ENCODE data around the gene MAD1L1. TPM values are rescaled to one million over a fixed set of nuclear protein-coding genes. Genes with fewer than 3 reads are reported as not detected.
A peak's percentile ranks its signal among the peaks of the same experiment; 100 is the strongest.

Gene MAD1L1
- total RNA-seq, 2 donors from 2014 or later: 39.5 to 79.4 TPM

DNA sequence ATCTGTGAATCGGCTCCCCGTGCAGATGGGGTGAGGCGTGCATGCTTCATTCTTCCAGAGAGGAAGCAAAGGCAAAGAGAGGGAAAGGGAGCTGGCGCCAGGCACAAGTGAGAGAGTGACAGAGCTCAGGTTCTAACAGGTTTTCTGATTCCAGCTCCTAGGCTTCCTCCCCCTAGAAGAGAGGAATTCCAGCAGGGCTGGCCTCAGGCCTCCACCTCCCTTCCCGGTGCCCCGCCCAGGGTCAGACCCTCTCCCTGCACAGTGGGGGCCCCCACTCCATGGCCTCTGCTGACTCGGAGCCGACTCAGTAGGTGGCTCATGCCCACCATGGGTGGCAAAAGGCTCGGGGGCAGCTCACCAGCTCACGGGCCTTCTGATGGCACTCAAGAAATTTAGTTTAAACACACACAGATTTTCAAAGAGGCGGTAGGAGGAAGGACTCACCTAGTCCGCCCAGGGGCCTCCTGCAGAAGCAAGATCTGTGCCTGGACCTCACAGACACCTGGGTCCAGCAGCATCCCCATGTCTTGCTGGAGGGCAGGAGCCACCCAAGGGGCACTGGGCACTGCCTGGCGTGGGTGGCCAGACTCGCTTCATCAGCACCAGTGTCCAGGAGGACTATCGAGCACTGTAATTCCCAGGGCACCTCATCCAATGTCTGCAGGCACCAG lies 183.5 kb downstream of the MAD1L1 start:
- H3K27ac Mint-ChIP-seq: no peak overlapping the region
- no peak overlapping the region for H3K4me3 Mint-ChIP-seq

GRCh38 chr7:2048531-2048930 lies 184.2 kb downstream of the MAD1L1 start:
- no peaks in the 10 kb centered on the region for H3K9me3 Mint-ChIP-seq
- H3K27me3 Mint-ChIP-seq: peaks cover 0 to 15% of the 10 kb centered on the region in 2 donors
- peaks cover 19 to 31% of the 10 kb centered on the region in 2 donors for H3K4me1 Mint-ChIP-seq (ENCODE audit: low read depth in 2 of 2)
- no peak overlapping the region for H3K27ac Mint-ChIP-seq
- H3K4me3 Mint-ChIP-seq: no peak overlapping the region
- ATAC-seq (no peak), DNase-seq (ENCODE audit: low spot score) (no peak)
- H3K36me3 Mint-ChIP-seq: no peaks in the 10 kb centered on the region

More for the DNA sequence above, 183.5 kb downstream of the MAD1L1 start:
- DNase-seq (ENCODE audit: low spot score): no peak
- H3K36me3 Mint-ChIP-seq: no peaks in the 10 kb centered on the region
- H3K4me1 Mint-ChIP-seq (ENCODE audit: low read depth in 2 of 2): peaks cover 19 to 25% of the 10 kb centered on the region in 2 donors
- H3K27me3 Mint-ChIP-seq: peaks cover 0 to 12% of the 10 kb centered on the region in 2 donors
- H3K9me3 Mint-ChIP-seq: no peaks in the 10 kb centered on the region
- ATAC-seq: no peak

DNA sequence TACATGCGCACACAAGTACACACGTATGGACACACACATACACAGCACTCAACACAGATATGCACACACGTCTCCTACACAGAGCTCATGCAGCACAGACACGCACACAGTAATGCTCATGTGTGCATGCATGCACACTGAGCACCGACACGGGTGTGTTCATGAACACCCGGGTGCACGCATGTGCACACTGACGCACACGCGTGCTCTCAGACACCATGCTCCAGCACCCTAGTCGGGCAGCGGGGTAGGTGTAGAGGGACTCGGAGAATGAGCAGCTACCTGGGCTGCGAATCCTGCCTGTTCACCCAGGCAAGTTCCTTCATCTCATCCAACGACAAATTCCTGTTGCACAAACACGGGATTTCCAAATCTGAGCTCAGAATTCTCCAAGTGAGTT lies 184.7 kb downstream of the MAD1L1 start:
- no peak for DNase-seq (ENCODE audit: low spot score)
- H3K4me3 Mint-ChIP-seq: no peak overlapping the region

DNA sequence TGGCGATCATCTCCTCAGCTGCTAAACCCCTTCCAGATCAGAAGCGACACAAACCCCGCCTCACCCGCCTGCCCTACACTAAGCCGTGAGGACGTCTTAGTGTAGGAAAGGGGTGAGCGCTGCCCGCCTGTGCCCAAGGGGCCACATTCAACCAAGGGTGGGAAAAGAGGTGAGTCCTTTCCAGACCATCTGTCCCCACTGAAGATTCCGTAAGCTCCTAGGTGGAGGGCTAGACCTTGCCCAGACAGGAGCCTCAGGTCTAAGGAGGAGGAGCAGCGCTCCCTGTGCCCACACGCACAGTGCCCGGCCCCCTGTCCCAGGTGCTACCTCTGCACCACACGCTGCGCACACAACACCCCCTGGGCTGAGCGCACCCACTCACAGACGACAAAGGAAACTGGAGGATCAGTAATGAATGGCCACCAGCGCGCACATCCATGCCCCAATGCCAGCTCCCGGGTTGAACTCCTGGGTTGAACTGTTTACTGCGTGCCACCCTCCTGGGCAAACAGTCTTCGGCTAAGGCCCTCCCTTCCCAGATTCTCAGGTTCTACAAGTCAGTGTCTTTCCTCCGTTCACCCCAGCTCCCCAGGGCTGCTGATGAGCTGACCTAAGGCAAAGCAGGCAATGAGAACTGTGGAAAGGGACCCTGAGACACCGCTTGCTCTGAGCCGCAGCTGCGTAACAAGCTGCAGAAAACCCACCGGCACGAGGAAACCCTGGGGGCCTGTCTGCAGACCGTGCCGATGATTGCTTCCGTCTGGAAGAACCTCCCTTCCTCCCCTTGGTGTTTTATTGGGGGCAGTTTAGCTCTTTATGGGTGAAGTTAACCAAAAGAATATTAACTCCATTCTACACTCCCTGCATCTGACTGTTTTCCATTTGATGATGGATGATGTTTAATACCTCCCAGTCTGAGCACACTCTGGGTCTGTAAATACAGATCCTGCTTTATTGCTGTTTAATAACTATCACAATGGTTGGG lies 185.9 kb downstream of the MAD1L1 start:
- no peaks in the 10 kb centered on the region for H3K9me3 Mint-ChIP-seq

More for the DNA sequence above, 184.7 kb downstream of the MAD1L1 start:
- H3K27ac Mint-ChIP-seq: no peak overlapping the region
- H3K9me3 Mint-ChIP-seq: no peaks in the 10 kb centered on the region
- peaks cover 19 to 34% of the 10 kb centered on the region in 2 donors for H3K4me1 Mint-ChIP-seq (ENCODE audit: low read depth in 2 of 2)
- ATAC-seq: no peak
- H3K27me3 Mint-ChIP-seq: peaks cover 0 to 17% of the 10 kb centered on the region in 2 donors
- H3K36me3 Mint-ChIP-seq: no peaks in the 10 kb centered on the region

DNA sequence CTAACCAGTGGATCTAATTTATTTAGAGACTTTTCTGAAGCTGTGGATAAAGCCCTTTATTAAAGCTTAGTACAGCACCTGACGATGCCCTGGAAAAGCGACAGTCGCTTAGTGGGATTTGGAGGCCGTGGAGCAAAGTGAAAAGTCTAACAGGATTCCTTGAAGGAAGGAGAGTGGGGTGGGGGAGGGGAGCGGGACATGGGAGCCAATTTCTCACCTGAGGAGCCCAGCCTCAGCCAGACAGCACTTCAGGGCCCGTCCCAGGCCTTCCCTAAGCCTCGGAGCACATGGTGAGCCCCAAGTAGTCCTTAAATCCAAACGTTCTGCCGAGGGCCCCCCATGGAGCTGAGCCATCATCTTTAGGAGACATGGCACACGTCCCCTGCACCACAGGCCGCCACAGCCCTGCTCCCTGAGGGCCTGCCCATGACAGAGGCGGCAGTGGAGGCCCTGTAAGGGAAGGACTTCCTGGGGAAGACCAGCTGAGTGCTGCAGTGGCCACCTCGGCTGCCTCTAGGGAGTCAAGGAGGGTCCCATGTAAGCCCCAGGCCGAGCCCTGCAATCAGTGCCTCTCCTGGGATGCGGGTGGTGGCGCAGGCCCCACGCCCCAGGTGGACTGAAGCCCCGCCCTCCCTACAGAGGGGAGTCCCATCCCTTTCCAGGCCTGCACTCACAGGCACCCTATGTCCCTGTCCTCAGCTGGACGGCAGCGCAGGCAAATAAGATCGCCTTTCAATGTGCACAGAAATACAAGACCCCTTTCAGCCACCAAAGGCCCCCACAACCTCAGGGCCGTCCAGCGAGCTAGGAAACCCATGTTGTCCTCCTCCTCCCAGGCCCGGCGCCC lies 187.0 kb downstream of the MAD1L1 start:
- Mint-ChIP-seq H3K36me3 (no peaks in the 10 kb centered on the region), H3K4me1 (ENCODE audit: low read depth in 2 of 2) (peaks cover 29 to 48% of the 10 kb centered on the region in 2 donors), H3K4me3 (no peak overlapping the region), H3K9me3 (no peaks in the 10 kb centered on the region), H3K27me3 (peaks cover 15 to 25% of the 10 kb centered on the region in 2 donors), H3K27ac (no peak overlapping the region)
- DNase-seq (ENCODE audit: low spot score): peak; percentile 49
- ATAC-seq: no peak

More for the DNA sequence above, 185.9 kb downstream of the MAD1L1 start:
- peaks cover 21 to 38% of the 10 kb centered on the region in 2 donors for H3K4me1 Mint-ChIP-seq (ENCODE audit: low read depth in 2 of 2)
- DNase-seq (ENCODE audit: low spot score): peak; percentile 31
- no peak for ATAC-seq
- no peak overlapping the region for H3K27ac Mint-ChIP-seq
- H3K36me3 Mint-ChIP-seq: no peaks in the 10 kb centered on the region
- H3K27me3 Mint-ChIP-seq: peaks cover 4 to 18% of the 10 kb centered on the region in 2 donors
- H3K4me3 Mint-ChIP-seq: no peak overlapping the region

DNA sequence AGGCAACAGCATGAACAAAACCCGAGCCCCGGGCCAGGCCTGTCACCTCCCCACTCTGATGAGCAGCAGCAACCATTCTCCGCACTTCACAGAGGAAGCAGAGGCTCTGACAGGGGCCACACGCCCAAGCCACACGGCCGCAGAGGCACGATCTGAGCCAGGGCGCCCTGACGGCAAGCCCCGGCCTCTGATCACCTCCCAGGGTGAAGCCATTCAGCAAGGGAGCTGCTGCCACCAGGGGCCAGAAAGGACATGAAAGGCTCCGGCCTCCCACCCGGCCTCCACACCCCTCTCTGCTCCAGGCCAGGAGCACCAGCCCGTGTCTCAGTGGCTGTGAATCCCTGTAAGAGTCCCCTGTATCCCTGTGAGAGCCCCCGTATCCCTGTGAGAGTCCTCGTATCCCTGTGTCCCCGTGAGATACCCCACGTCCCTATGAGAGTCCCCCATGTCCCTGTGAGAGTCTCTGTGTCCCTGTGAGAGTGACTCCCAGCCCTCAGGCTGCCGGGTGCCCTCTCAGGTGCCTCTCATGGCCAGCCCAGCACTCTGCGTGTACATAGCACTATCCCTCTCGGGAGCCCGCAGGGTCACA lies 187.8 kb downstream of the MAD1L1 start:
- Mint-ChIP-seq H3K36me3 (no peaks in the 10 kb centered on the region), H3K9me3 (no peaks in the 10 kb centered on the region), H3K4me3 (no peak overlapping the region), H3K27ac (no peak overlapping the region), H3K4me1 (ENCODE audit: low read depth in 2 of 2) (peaks cover 32 to 47% of the 10 kb centered on the region in 2 donors), H3K27me3 (peaks cover 20 to 32% of the 10 kb centered on the region in 2 donors)
- DNase-seq (ENCODE audit: low spot score): peak; percentile 40
- ATAC-seq: peak in 1 of 2 donors; percentile 57

GRCh38 chr7:2044311-2044882 lies 188.3 kb downstream of the MAD1L1 start:
- ATAC-seq: no peak
- no peaks in the 10 kb centered on the region for H3K9me3 Mint-ChIP-seq
- H3K27me3 Mint-ChIP-seq: peaks cover 26 to 38% of the 10 kb centered on the region in 2 donors
- H3K27ac Mint-ChIP-seq: no peak overlapping the region
- H3K36me3 Mint-ChIP-seq: no peaks in the 10 kb centered on the region
- DNase-seq (ENCODE audit: low spot score): peak; percentile 37
- H3K4me1 Mint-ChIP-seq (ENCODE audit: low read depth in 2 of 2): peaks cover 38 to 47% of the 10 kb centered on the region in 2 donors
- no peak overlapping the region for H3K4me3 Mint-ChIP-seq

DNA sequence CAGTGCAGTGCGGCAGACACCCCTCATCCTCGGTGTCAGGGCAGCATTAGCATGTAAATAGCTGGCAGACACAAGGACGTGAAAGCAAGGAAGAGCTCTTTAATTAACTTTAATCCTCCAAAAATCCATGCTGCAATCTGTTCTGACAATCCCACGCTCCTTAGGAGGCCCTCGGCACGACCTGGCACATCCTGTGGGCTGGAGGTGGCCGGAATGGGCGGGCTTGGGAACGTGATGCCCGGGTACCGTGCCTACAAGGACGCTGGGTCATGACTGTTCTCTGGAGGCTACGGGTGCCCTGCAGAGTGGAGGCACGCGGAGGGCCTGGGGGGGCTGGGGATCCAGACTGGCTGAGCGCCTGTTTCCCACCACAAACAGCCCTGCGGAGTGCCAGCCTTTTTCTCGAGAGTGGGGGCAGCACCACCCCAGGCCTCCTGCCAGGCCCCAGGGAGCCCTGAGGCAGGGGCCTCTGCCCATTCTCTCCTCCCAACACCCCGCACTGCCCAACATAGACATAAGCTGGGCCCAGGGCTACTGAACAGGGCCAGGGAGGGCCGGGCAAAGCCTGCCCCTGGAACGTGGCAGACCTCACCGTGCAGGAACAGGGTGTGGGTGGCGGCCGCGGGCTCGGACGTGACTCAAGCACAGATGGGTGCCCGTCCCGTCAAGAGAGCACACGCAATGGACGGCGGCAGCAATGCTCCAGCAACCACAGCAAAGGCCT lies 189.3 kb downstream of the MAD1L1 start:
- DNase-seq (ENCODE audit: low spot score) (peak; percentile 56), ATAC-seq (no peak)
- Mint-ChIP-seq H3K27me3 (peaks cover 30 to 36% of the 10 kb centered on the region in 2 donors), H3K9me3 (no peaks in the 10 kb centered on the region), H3K36me3 (no peaks in the 10 kb centered on the region), H3K27ac (no peak overlapping the region), H3K4me1 (ENCODE audit: low read depth in 2 of 2) (peaks cover 35 to 50% of the 10 kb centered on the region in 2 donors), H3K4me3 (no peak overlapping the region)

GRCh38 chr7:2042650-2043049 lies 190.1 kb downstream of the MAD1L1 start:
- DNase-seq (ENCODE audit: low spot score) (peak; percentile 39), ATAC-seq (no peak)
- Mint-ChIP-seq H3K27ac (no peak overlapping the region), H3K4me1 (ENCODE audit: low read depth in 2 of 2) (peaks cover 37 to 52% of the 10 kb centered on the region in 2 donors), H3K4me3 (no peak overlapping the region), H3K9me3 (no peaks in the 10 kb centered on the region), H3K27me3 (peaks cover 30 to 37% of the 10 kb centered on the region in 2 donors), H3K36me3 (no peaks in the 10 kb centered on the region)

GRCh38 chr7:2041496-2042367 lies 191.0 kb downstream of the MAD1L1 start:
- peaks cover 30 to 42% of the 10 kb centered on the region in 2 donors for H3K27me3 Mint-ChIP-seq
- H3K36me3 Mint-ChIP-seq: no peaks in the 10 kb centered on the region
- H3K9me3 Mint-ChIP-seq: no peaks in the 10 kb centered on the region
- H3K4me3 Mint-ChIP-seq: no peak overlapping the region
- DNase-seq (ENCODE audit: low spot score) (peak; percentile 31), ATAC-seq (no peak)
- H3K4me1 Mint-ChIP-seq (ENCODE audit: low read depth in 2 of 2): peaks cover 43 to 53% of the 10 kb centered on the region in 2 donors
- H3K27ac Mint-ChIP-seq: no peak overlapping the region

DNA sequence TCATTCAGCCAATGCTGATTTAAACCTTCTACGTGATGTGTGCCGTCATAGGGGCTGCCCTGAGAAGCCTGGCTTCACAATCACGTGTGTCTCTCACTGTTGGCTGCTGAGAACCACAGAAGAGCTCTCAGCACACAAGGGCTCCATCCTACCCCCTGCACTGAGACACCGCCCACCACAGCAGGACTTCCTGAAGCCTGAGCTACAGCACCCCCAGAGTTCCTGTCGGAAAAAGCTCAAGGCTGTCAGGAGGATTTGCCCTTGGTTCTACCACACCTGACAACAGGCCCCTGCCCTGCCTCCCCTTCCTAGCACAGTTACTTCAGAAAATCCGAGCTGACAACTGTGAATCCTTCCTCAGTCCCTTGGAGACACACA lies 191.9 kb downstream of the MAD1L1 start:
- Mint-ChIP-seq H3K36me3 (no peaks in the 10 kb centered on the region), H3K4me1 (ENCODE audit: low read depth in 2 of 2) (peaks cover 43 to 53% of the 10 kb centered on the region in 2 donors), H3K27ac (peak overlapping the region; percentile 20 to 74), H3K9me3 (no peaks in the 10 kb centered on the region), H3K27me3 (peaks cover 30 to 42% of the 10 kb centered on the region in 2 donors), H3K4me3 (peak overlapping the region; percentile 32)
- ATAC-seq (no peak), DNase-seq (ENCODE audit: low spot score) (peak; percentile 58)
